Measurements from ENCODE around the gene HSPB6.

Gene HSPB6

GRCh38 chr19:35748106-35749020, 8.5 kb downstream of the HSPB6 start, which contains the start of gene LIN37:
TSS of gene LIN37 (plus strand) at chr19:35748576. CDS start at chr19:35748725, 149 bp downstream.
- Histone ChIP-seq H3K36me3 (ENCODE audit: control insufficient read depth in 4 of 4, insufficient read depth in 4 of 4, low read length in 3 of 4) (peaks cover 0 to 17% (median 12%) of the 10 kb centered on the region in 4 experiments), H3K4me3 (ENCODE audit: control insufficient read depth in 1 of 7, extremely low read depth in 1 of 7, insufficient read depth in 4 of 7, low read depth in 2 of 7, low read length in 6 of 7) (peak within 1 kb of the TSS; percentile 73 to 99 (median 95)), H3K27me3 (replicated peaks in 2 of 5; ENCODE audit: control insufficient read depth in 4 of 5, insufficient read depth in 5 of 5, low read length in 4 of 5) (no peaks in the 10 kb centered on the region), H3K9me3 (ENCODE audit: control extremely low read depth in 1 of 5, control insufficient read depth in 4 of 5, insufficient read depth in 2 of 5, low read depth in 1 of 5, low read length in 4 of 5) (no peaks in the 10 kb centered on the region), H3K27ac (ENCODE audit: insufficient read depth in 1 of 2, low read depth in 1 of 2, low read length in 2 of 2, poor library complexity in 1 of 2, severe bottlenecking in 2 of 2) (peak within 1 kb of the TSS; percentile 47 to 85), H3K4me1 (ENCODE audit: control extremely low read depth in 1 of 4, control insufficient read depth in 4 of 4, insufficient read depth in 4 of 4, low read length in 3 of 4) (peaks cover 12 to 41% (median 35%) of the 10 kb centered on the region in 4 experiments)
- ChIA-PET POLR2A (interaction anchor here (0.6 to 1.1 kb wide), 2 partner anchors 8 to 106 kb away, joined by 3 to 4 read pairs; partner anchors contain the start of gene HSPB6), CTCF (interaction anchor here (0.7 to 2.2 kb wide), 4 partner anchors 8 to 71 kb away, joined by 3 to 6 read pairs (median 4); partner anchors contain the start of gene HSPB6)
- peak; percentile 99 to 100 (median 99) for DNase-seq
- 2% methylated on average over 28 of the region's 45 CpGs for WGBS (ENCODE audit: insufficient coverage)

- POLR2A ChIA-PET, result no interaction called here
- 96% methylated on average over 4 of the region's 5 CpGs for WGBS (ENCODE audit: insufficient coverage)
- H3K27ac ChIP-seq (ENCODE audit: insufficient read depth in 1 of 2, low read depth in 1 of 2, low read length in 2 of 2, poor library complexity in 1 of 2, severe bottlenecking in 2 of 2), result peak overlapping the region in 1 of 2 experiments; percentile 100
Measured at GRCh38 chr19:35746531-35746930, 10.3 kb downstream of the HSPB6 start.

GRCh38 chr19:35746087-35746462, 10.8 kb downstream of the HSPB6 start:
- peak overlapping the region; percentile 46 to 96 (median 90) for H3K4me3 ChIP-seq (ENCODE audit: control insufficient read depth in 1 of 7, extremely low read depth in 1 of 7, insufficient read depth in 4 of 7, low read depth in 2 of 7, low read length in 6 of 7)
- ChIA-PET POLR2A (no interaction called here), CTCF (no interaction called here)
- no peaks in the 10 kb centered on the region for H3K36me3 ChIP-seq (ENCODE audit: control insufficient read depth in 4 of 4, insufficient read depth in 4 of 4, low read length in 3 of 4)
- no peaks in the 10 kb centered on the region for H3K27me3 ChIP-seq (replicated peaks in 2 of 5; ENCODE audit: control insufficient read depth in 4 of 5, insufficient read depth in 5 of 5, low read length in 4 of 5)
- H3K27ac ChIP-seq (ENCODE audit: insufficient read depth in 1 of 2, low read depth in 1 of 2, low read length in 2 of 2, poor library complexity in 1 of 2, severe bottlenecking in 2 of 2), result peak overlapping the region; percentile 99 to 100
- peaks cover 16 to 63% (median 56%) of the 10 kb centered on the region in 4 experiments for H3K4me1 ChIP-seq (ENCODE audit: control extremely low read depth in 1 of 4, control insufficient read depth in 4 of 4, insufficient read depth in 4 of 4, low read length in 3 of 4)
- no peak for DNase-seq
- WGBS (ENCODE audit: insufficient coverage), result 10% methylated on average over 3 of the region's 4 CpGs
- H3K9me3 ChIP-seq (ENCODE audit: control extremely low read depth in 1 of 5, control insufficient read depth in 4 of 5, insufficient read depth in 2 of 5, low read depth in 1 of 5, low read length in 4 of 5), result no peaks in the 10 kb centered on the region

More at GRCh38 chr19:35746531-35746930, 10.3 kb downstream of the HSPB6 start:
- CTCF ChIA-PET, result no interaction called here
- no peaks in the 10 kb centered on the region for H3K36me3 ChIP-seq (ENCODE audit: control insufficient read depth in 4 of 4, insufficient read depth in 4 of 4, low read length in 3 of 4)
- no peak for DNase-seq
- no peaks in the 10 kb centered on the region for H3K9me3 ChIP-seq (ENCODE audit: control extremely low read depth in 1 of 5, control insufficient read depth in 4 of 5, insufficient read depth in 2 of 5, low read depth in 1 of 5, low read length in 4 of 5)
- H3K4me3 ChIP-seq (ENCODE audit: control insufficient read depth in 1 of 7, extremely low read depth in 1 of 7, insufficient read depth in 4 of 7, low read depth in 2 of 7, low read length in 6 of 7), result peak overlapping the region in 4 of 7 experiments; percentile 83 to 96 (median 93)
- H3K27me3 ChIP-seq (replicated peaks in 2 of 5; ENCODE audit: control insufficient read depth in 4 of 5, insufficient read depth in 5 of 5, low read length in 4 of 5), result no peaks in the 10 kb centered on the region
- peaks cover 16 to 58% (median 52%) of the 10 kb centered on the region in 4 experiments for H3K4me1 ChIP-seq (ENCODE audit: control extremely low read depth in 1 of 4, control insufficient read depth in 4 of 4, insufficient read depth in 4 of 4, low read length in 3 of 4)

- peak within 1 kb of the TSS; percentile 46 to 96 (median 90) for H3K4me3 ChIP-seq (ENCODE audit: control insufficient read depth in 1 of 7, extremely low read depth in 1 of 7, insufficient read depth in 4 of 7, low read depth in 2 of 7, low read length in 6 of 7)
- no peaks in the 10 kb centered on the region for H3K9me3 ChIP-seq (ENCODE audit: control extremely low read depth in 1 of 5, control insufficient read depth in 4 of 5, insufficient read depth in 2 of 5, low read depth in 1 of 5, low read length in 4 of 5)
- H3K27ac ChIP-seq (ENCODE audit: insufficient read depth in 1 of 2, low read depth in 1 of 2, low read length in 2 of 2, poor library complexity in 1 of 2, severe bottlenecking in 2 of 2), result peak within 1 kb of the TSS; percentile 99 to 100
- peak; percentile 99 to 100 (median 100) for DNase-seq
- no peaks in the 10 kb centered on the region for H3K27me3 ChIP-seq (replicated peaks in 2 of 5; ENCODE audit: control insufficient read depth in 4 of 5, insufficient read depth in 5 of 5, low read length in 4 of 5)
- H3K4me1 ChIP-seq (ENCODE audit: control extremely low read depth in 1 of 4, control insufficient read depth in 4 of 4, insufficient read depth in 4 of 4, low read length in 3 of 4), result peaks cover 16 to 68% (median 61%) of the 10 kb centered on the region in 4 experiments
- 0% methylated on average over 32 of the region's 40 CpGs for WGBS (ENCODE audit: insufficient coverage)
- POLR2A ChIA-PET, result interaction anchor here (1.1 kb wide), 1 partner anchor 27 kb away, joined by 4 read pairs; no protein-coding TSS in a partner anchor
- no peaks in the 10 kb centered on the region for H3K36me3 ChIP-seq (ENCODE audit: control insufficient read depth in 4 of 4, insufficient read depth in 4 of 4, low read length in 3 of 4)
- CTCF ChIA-PET, result interaction anchor here (1.2 kb wide), 1 partner anchor 31 kb away, joined by 3 read pairs; no protein-coding TSS in a partner anchor
Measured at GRCh38 chr19:35745328-35746086, 11.3 kb downstream of the HSPB6 start, which contains the start of the genes PSENEN and U2AF1L4. TSS of gene PSENEN (plus strand) at chr19:35745651. CDS start at chr19:35745931, 280 bp downstream. TSS of gene U2AF1L4 (minus strand) at chr19:35745418. CDS start at chr19:35745391, 27 bp downstream.

DNA sequence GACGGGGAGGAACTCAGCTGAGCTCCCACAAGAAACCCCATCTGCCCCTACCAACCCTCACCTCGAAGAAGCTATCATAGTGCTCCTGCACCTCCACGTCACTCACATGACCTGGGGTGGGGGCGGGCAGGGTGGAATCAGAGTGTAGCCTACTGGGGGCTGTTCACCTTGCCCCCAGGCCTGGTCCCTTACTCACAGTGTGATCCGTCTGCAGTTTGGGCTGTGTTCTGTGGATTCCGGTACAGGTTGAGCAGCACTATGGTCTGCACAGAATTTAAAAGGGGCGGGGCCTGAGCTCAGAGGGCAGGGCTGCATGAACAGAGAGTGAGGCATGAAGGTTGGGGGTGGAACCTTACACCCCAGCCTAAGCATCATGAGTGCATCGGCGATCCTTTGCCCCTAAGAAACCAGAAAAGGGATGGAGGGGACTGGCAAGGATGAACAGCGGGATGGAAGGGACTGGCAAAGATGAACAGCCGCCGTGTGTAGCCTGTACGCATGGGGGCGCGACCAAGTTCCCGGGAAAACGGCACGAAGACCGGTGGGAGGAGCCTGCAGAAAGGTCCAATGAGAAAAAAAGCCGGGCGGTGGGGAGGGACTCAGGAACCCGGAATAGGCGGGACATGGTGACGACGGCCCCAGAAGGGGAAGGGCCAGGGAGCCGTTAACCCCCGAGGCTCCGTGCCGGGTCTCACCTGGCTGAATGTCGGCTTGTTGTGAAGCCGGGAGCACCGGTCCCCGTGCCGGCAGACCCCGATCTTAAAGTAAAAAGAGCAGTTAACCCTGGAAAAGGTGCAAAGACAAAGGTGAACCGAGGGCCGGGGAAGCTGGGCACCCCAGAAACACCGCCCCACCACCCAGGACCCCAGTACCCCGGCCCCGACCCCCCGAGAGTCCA, 12.2 kb downstream of the HSPB6 start:
- H3K4me1 ChIP-seq (ENCODE audit: control extremely low read depth in 1 of 4, control insufficient read depth in 4 of 4, insufficient read depth in 4 of 4, low read length in 3 of 4), result peaks cover 16 to 76% (median 67%) of the 10 kb centered on the region in 4 experiments
- ChIA-PET CTCF (interaction anchor here (0.8 to 2.6 kb wide), 4 partner anchors 11 to 75 kb away, joined by 3 to 6 read pairs (median 4); partner anchors contain the start of gene HSPB6), POLR2A (interaction anchor here (1.1 kb wide), 1 partner anchor 26 kb away, joined by 4 read pairs; no protein-coding TSS in a partner anchor)
- H3K4me3 ChIP-seq (ENCODE audit: control insufficient read depth in 1 of 7, extremely low read depth in 1 of 7, insufficient read depth in 4 of 7, low read depth in 2 of 7, low read length in 6 of 7), result peak overlapping the region; percentile 46 to 96 (median 90)
- H3K36me3 ChIP-seq (ENCODE audit: control insufficient read depth in 4 of 4, insufficient read depth in 4 of 4, low read length in 3 of 4), result peaks cover 0 to 2% (median 0%) of the 10 kb centered on the region in 4 experiments
- WGBS (ENCODE audit: insufficient coverage), result 7% methylated on average over 36 of the region's 41 CpGs
- H3K9me3 ChIP-seq (ENCODE audit: control extremely low read depth in 1 of 5, control insufficient read depth in 4 of 5, insufficient read depth in 2 of 5, low read depth in 1 of 5, low read length in 4 of 5), result no peaks in the 10 kb centered on the region
- no peaks in the 10 kb centered on the region for H3K27me3 ChIP-seq (replicated peaks in 2 of 5; ENCODE audit: control insufficient read depth in 4 of 5, insufficient read depth in 5 of 5, low read length in 4 of 5)
- H3K27ac ChIP-seq (ENCODE audit: insufficient read depth in 1 of 2, low read depth in 1 of 2, low read length in 2 of 2, poor library complexity in 1 of 2, severe bottlenecking in 2 of 2), result peak overlapping the region; percentile 99 to 100
- DNase-seq, result peak; percentile 96
